Thymus (tissue), 11 donors: ENCODE measurements around the gene CISTR. TPM values are rescaled to one million over a fixed set of nuclear protein-coding genes. Genes with fewer than 3 reads are reported as not detected.
A peak's percentile ranks its signal among the peaks of the same experiment; 100 is the strongest.

Experiments
- DNase-seq, 9 donors: peaks; one replicate each; pipeline ENCODE4 v3.0.0-alpha.2; 2013; ENCODE audit warnings: low spot score in 9 of 9, low read depth in 6 of 9, missing footprints in 1 of 9
- H3K27ac ChIP-seq, 2 donors: one replicate each; pipeline ENCODE4 v1.5.1; 2013; ENCODE audit warnings: control low read depth in 1 of 2, low read depth in 1 of 2, low read length in 1 of 2, mild to moderate bottlenecking in 1 of 2, moderate library complexity in 1 of 2
- H3K27me3 ChIP-seq, 2 donors: one replicate each; pipeline ENCODE4 v1.5.1; 2013; ENCODE audit warnings: low read length in 1 of 2; ENCODE audit not compliant: control insufficient read depth in 2 of 2, insufficient read depth in 1 of 2
- H3K36me3 ChIP-seq, 2 donors: one replicate each; pipeline ENCODE4 v1.5.1; 2013; ENCODE audit warnings: low read length in 1 of 2, mild to moderate bottlenecking in 1 of 2, moderate library complexity in 1 of 2; ENCODE audit not compliant: control insufficient read depth in 2 of 2, insufficient read depth in 2 of 2
- H3K4me1 ChIP-seq, 2 donors: one replicate each; pipeline ENCODE4 v1.5.1; 2013; ENCODE audit warnings: low read length in 2 of 2; ENCODE audit not compliant: control insufficient read depth in 2 of 2, insufficient read depth in 2 of 2
- H3K4me3 ChIP-seq, 2 donors: one replicate each; pipeline ENCODE4 v1.5.1; 2013; ENCODE audit warnings: low read length in 2 of 2, control low read depth in 1 of 2, mild to moderate bottlenecking in 1 of 2
- H3K9me3 ChIP-seq, 2 donors: one replicate each; pipeline ENCODE4 v1.5.1; 2013; ENCODE audit warnings: low read length in 1 of 2, mild to moderate bottlenecking in 1 of 2; ENCODE audit not compliant: control insufficient read depth in 2 of 2, insufficient read depth in 1 of 2
- WGBS: extraction: QIAGEN DNeasy Blood & Tissue Kit; methylation state at CpG from one replicate; pipeline ENCODE4 v1.1.7; 2013; 5-methylcytosine and 5-hydroxymethylcytosine counted together
- polyA plus RNA-seq: library from polyadenylated mRNA; stranded (reverse); fragments of 200-250 nt; gene quantifications from one replicate; pipeline ENCODE4 v1.2.3, GENCODE V29; 2013
- total RNA-seq: library from RNA; stranded (reverse); fragments of 120-200 nt; gene quantifications from one replicate; pipeline ENCODE4 v1.2.4, GENCODE V29; 2013
- donor health status: healthy.

The CISTR gene
- total and polyA plus RNA-seq, 2 donors, result not detected

DNA sequence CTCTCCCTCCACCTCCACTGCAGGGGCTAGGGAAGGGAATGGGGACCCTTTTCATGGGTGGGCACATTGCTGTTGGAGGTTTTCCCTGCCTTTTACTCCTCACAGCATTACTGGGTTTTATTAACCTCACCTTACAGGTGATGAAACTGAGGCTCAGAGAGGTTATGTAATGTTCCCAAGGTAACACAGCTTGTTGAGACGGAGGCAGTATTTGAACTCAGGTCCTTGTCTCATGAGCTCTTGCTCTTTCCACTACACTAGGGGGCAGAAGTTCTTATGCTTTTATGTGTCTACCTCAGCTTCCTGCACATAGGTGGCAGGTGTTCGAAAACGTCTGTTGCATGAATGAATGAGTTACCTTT is 11.7 kb downstream of the CISTR start:
- Histone ChIP-seq H3K9me3 (peaks cover 0 to 5% of the 10 kb centered on the region in 2 donors), H3K4me3 (no peak overlapping the region), H3K27ac (no peak overlapping the region), H3K4me1 (peaks cover 0 to 10% of the 10 kb centered on the region in 2 donors), H3K36me3 (no peaks in the 10 kb centered on the region), H3K27me3 (peaks cover 55 to 98% of the 10 kb centered on the region in 2 donors)
- no peak for DNase-seq
- WGBS, result 77% methylated on average over 3 of the region's 3 CpGs

DNA sequence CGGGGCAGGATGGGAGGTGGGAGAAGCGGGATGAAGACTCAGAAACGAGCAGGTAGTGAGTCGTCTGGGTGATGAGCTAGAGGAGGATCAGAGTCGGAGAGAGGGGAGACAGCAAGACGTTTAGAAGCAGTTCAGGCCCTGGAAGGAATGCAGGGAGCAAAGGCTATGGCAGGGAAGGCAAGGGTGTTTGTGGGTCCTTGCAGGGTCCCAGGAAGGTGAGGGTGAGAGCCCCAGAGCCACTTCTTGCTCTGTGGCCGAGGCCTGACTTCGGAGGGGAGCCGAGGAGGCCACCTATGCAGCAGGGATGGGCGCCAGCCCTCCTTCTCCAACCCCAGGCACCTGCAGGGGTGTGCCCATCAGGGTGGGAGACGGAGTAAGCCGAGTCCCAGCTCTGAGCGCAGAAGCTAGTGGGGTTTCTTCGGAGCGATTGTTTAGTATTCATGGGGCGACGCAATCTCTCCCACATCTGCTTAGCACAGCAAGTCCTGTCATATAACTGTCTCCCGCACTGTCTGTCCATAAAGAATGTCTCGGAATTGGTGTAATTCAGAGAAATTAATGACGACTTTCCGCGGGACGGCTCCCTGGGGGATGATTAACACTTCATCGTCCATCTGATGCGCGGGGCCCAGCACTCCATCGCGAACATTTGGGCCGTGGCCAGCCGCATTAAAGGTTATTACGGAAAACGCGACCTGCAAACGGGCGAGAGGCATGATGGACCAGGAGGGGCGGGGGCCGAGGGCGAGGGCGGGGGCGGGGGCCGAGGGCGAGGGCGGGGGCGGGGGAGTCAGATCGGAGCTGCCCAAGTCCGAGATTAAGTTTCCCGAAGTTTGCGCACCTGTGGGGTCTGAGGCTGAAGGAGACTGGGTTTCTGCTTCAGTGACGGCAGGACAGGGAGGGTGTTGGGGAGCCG is 12.3 kb downstream of the CISTR start:
- WGBS, result 6% methylated on average over 50 of the region's 50 CpGs
- Histone ChIP-seq H3K4me1 (peaks cover 0 to 10% of the 10 kb centered on the region in 2 donors), H3K27ac (no peak overlapping the region), H3K9me3 (peaks cover 0 to 5% of the 10 kb centered on the region in 2 donors), H3K36me3 (no peaks in the 10 kb centered on the region), H3K27me3 (peaks cover 51 to 95% of the 10 kb centered on the region in 2 donors), H3K4me3 (no peak overlapping the region)
- no peak for DNase-seq

DNA sequence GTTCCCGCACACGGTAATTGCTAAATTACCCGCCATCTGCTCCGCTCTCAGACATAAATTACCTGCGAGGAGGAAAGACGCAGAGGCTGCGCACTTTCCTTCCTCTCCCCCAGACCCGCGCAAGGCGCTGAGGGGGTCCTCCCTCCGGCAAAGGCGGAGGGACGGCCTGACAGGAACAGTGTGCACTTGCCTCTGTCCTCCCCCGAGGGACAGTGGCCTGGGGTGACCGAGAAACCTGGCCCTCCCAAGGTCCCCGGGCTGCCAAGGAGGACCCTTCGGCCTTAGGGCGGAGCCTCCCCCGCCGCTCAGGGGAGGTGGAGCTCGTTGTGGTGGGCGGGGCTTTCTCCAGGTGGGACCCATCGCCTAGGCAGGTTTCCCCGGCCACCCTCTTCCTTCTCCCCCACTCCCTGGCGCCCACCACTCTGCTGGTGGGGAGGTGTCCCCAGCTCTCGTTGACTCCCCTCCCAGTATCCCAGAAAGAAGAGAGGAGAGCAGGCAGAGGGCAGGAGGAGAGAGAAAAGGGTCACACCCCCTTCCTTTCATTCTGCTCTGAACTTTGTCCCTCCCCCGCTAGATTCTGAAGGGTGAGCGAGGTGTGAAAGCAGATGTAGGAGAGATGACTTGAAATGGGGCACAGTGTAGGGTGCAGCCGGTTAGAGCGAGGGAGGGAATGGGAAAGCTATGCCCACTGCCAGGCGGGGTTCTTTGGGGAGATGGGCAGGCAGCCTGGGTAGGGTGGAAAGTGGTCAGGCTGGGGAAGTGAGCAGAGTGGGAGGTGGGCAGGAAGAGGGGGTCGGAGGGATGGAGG is 13.2 kb downstream of the CISTR start:
- Histone ChIP-seq H3K4me3 (peak overlapping the region in 1 of 2 donors; percentile 22), H3K27ac (no peak overlapping the region), H3K4me1 (peaks cover 0 to 10% of the 10 kb centered on the region in 2 donors), H3K9me3 (peaks cover 0 to 5% of the 10 kb centered on the region in 2 donors), H3K27me3 (peaks cover 44 to 95% of the 10 kb centered on the region in 2 donors), H3K36me3 (no peaks in the 10 kb centered on the region)
- WGBS, result 5% methylated on average over 32 of the region's 32 CpGs
- no peak for DNase-seq

DNA sequence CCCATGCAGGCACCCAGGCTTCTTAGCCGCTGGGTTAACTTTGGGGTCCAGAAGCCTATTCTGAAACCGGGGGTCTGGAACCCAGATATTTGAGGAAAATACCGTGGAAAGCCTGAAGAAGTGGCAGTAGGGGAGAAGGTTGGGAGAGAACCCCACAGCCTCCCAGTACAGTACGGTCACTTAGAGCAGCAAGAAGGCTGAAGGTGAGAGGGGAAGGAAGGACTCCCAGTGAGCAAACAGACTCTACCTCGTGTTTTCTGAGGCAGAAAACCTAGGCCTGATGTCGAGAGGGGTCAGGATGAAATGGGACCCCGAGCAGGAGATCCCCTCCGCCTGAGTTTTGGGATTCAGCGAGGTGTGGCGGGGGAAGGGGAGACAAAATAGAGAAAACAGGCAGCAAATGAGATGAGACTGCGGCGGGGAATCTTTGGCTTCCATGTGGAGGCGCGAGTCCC is 13.8 kb downstream of the CISTR start:
- Histone ChIP-seq H3K27me3 (peaks cover 44 to 92% of the 10 kb centered on the region in 2 donors), H3K9me3 (peaks cover 0 to 5% of the 10 kb centered on the region in 2 donors), H3K4me1 (peaks cover 0 to 5% of the 10 kb centered on the region in 2 donors), H3K27ac (no peak overlapping the region), H3K4me3 (no peak overlapping the region), H3K36me3 (no peaks in the 10 kb centered on the region)
- 29% methylated on average over 14 of the region's 14 CpGs for WGBS
- no peak for DNase-seq

DNA sequence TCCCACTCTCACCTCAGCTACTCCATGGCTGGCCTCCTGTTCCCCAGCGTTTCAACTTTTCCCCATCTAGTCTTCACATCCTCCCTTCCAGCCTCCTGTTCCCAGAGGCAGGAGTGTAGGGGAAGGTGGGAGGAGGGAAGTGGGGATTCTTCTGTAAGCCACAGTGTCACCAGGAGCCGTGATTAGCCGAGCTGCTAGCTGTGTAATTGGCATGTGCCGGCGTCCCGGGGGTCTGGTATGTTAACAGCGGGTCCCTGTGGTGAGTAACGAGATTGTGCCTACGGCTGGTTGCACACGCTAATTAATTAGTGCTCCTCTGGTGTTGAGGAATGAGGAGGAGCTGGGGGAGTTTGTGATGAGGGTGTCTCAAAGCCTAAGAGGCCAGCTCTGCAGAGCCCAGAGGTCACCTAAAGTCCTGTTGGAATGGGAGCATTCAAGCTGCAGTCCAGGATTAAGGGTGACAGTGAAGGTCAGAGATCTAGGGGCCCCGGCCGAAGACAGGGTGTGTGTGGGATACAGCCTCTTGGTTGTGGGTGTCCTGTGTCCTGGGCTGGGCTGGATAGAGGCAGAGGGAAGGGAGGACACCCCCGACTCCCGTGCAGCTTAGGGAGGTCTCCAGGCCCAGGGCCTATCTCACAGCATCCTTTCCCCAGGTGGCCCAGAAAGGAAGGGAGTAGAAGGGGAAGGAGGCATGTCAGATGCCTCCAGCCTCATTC is 14.5 kb downstream of the CISTR start:
- H3K36me3 ChIP-seq, result no peaks in the 10 kb centered on the region
- peaks cover 0 to 5% of the 10 kb centered on the region in 2 donors for H3K4me1 ChIP-seq
- no peak overlapping the region for H3K4me3 ChIP-seq
- peaks cover 0 to 5% of the 10 kb centered on the region in 2 donors for H3K9me3 ChIP-seq
- no peak for DNase-seq
- no peak overlapping the region for H3K27ac ChIP-seq
- peaks cover 40 to 89% of the 10 kb centered on the region in 2 donors for H3K27me3 ChIP-seq
- 78% methylated on average over 14 of the region's 14 CpGs for WGBS

DNA sequence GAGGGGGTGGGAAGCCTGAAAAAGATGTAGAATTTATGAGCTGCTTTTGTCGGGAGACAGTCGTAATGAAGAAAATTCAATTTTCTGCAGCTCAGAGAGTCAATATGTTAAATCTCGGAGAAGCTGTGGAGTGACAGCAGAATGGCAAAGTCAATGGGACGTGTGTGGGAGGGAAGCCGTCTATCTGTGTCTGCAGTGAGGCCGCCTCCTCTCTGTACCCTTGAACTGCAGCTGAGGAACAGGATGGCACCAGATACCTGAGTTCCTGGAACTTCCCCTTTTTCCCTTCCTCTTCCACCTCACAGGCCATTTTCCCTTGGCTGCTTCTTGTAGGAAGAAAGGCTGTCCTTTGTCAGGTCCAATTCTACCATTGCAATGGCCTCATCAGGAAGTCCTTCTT is 15.2 kb downstream of the CISTR start:
- 83% methylated on average over 6 of the region's 6 CpGs for WGBS
- peaks cover 38 to 86% of the 10 kb centered on the region in 2 donors for H3K27me3 ChIP-seq
- no peak for DNase-seq
- no peak overlapping the region for H3K27ac ChIP-seq
- no peak overlapping the region for H3K4me3 ChIP-seq
- peaks cover 0 to 5% of the 10 kb centered on the region in 2 donors for H3K4me1 ChIP-seq
- H3K36me3 ChIP-seq, result no peaks in the 10 kb centered on the region
- H3K9me3 ChIP-seq, result peaks cover 0 to 5% of the 10 kb centered on the region in 2 donors

DNA sequence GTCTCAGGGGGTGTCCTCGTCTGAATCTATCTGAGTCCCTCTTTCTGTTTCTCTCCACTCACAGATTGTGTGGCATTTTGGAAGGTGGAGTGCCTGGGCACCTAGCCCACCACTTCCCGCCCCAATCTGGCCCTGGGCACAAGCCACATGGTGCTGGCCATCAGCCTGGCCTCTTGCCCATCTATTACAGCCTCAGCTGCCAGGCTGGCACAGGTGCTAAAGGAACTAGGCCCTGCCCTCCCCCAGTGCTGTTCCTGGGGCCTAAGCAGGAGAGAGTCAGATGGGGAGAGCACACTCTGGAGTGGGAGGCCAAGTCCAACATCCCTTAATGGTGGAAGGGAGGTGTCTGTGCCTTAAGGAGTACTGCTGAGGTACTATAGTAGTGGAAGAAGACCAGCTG is 16.2 kb downstream of the CISTR start:
- H3K27ac ChIP-seq, result no peak overlapping the region
- peaks cover 0 to 5% of the 10 kb centered on the region in 2 donors for H3K9me3 ChIP-seq
- peaks cover 0 to 5% of the 10 kb centered on the region in 2 donors for H3K4me1 ChIP-seq
- H3K4me3 ChIP-seq, result no peak overlapping the region
- H3K36me3 ChIP-seq, result no peaks in the 10 kb centered on the region
- peaks cover 33 to 77% of the 10 kb centered on the region in 2 donors for H3K27me3 ChIP-seq
- WGBS, result 86% methylated on average over 2 of the region's 2 CpGs
- DNase-seq, result no peak

DNA sequence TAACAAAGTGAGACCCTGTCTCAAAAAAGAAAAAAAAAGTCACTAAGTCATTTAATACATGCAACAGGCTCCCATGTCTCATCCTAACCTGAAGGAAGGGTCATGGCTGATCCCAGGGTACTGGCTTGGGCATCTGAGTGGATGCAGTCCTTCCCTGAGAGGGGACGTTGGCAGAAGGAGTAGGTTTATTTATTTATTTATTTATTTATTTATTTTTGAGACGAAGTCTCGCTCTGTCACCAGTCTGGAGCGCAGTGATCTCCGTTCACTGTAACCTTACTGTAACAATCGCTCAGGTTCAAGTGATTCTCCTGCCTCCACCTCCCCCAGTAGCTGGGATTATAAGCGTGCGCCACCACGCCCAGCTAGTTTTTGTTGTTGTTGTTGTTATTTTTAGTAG is 17.4 kb downstream of the CISTR start:
- no peaks in the 10 kb centered on the region for H3K36me3 ChIP-seq

More for the DNA sequence above, 17.4 kb downstream of the CISTR start:
- no peak for DNase-seq
- WGBS, result 95% methylated on average over 9 of the region's 9 CpGs
- Histone ChIP-seq H3K27me3 (peaks cover 28 to 66% of the 10 kb centered on the region in 2 donors), H3K4me1 (peaks cover 0 to 5% of the 10 kb centered on the region in 2 donors), H3K4me3 (no peak overlapping the region), H3K9me3 (peaks cover 0 to 5% of the 10 kb centered on the region in 2 donors), H3K27ac (no peak overlapping the region)
